SK-N-SH (cell line): ENCODE measurements around the gene ZIC3. TPM values are rescaled to one million over a fixed set of nuclear protein-coding genes. Genes with fewer than 3 reads are reported as not detected.

ENCODE experiments used
- CTCF ChIA-PET: fragments of 300-600, 350-600 bp; formaldehyde crosslinking; extraction: SDS; loops from one replicate; lab custom pipeline; 2021; lab: Yijun Ruan, JAX
- POLR2A ChIA-PET: fragments of 350-600 bp; sonication (Branson Sonifier 250); formaldehyde crosslinking; extraction: SDS; loops from one replicate; lab custom pipeline; 2020; ENCODE audit warnings: antibody characterized with exemption, inconsistent platforms; lab: Yijun Ruan, JAX
- DNase-seq: peaks from one replicate; pipeline ENCODE4 v3.0.0; 2012
- H2AFZ ChIP-seq: fragments of 200-600 bp; sonication (generic); 2 replicates; pipeline ENCODE4 v1.8.1; 2016; ENCODE audit warnings: antibody characterized with exemption, mild to moderate bottlenecking, low read depth
- H3F3A ChIP-seq: fragments of 200-600 bp; sonication (generic); replicated peaks from 2 replicates; pipeline ENCODE3; 2016; ENCODE audit warnings: antibody characterized with exemption, mild to moderate bottlenecking; ENCODE audit not compliant: insufficient read depth
- H3K27ac ChIP-seq, 2 experiments: fragments of 200-500 bp in 1 of 2; fragments of 200-600 bp in 1 of 2; sonication (Bioruptor generic) in 1 of 2; sonication (generic), shearing (Covaris generic) in 1 of 2; 2 replicates each; pipeline versions ENCODE4 v1.5.1 to v1.6.1; 2014 to 2016; ENCODE audit warnings: low read depth in 2 of 2, inconsistent platforms in 1 of 2, low read length in 1 of 2, mild to moderate bottlenecking in 1 of 2, mixed read lengths in 1 of 2
- H3K27me3 ChIP-seq: fragments of 200-600 bp; sonication (generic), shearing (Covaris generic); 2 replicates; pipeline ENCODE4 v1.6.1; 2016; ENCODE audit warnings: mixed run types; ENCODE audit not compliant: insufficient read depth
- H3K36me3 ChIP-seq, 2 experiments: fragments of 200-500 bp in 1 of 2; fragments of 200-600 bp in 1 of 2; sonication (Bioruptor generic) in 1 of 2; sonication (generic) in 1 of 2; replicated peaks in 1 of 2; 2 replicates each; pipeline versions ENCODE3 to v1.5.1; 2014 to 2016; ENCODE audit warnings: low read length in 1 of 2, mild to moderate bottlenecking in 1 of 2; ENCODE audit not compliant: insufficient read depth in 2 of 2, control insufficient read depth in 1 of 2
- H3K4me1 ChIP-seq, 2 experiments: fragments of 200-500 bp in 1 of 2; fragments of 200-600 bp in 1 of 2; sonication (Bioruptor generic) in 1 of 2; sonication (generic), shearing (Covaris generic) in 1 of 2; 2 replicates each; pipeline versions ENCODE4 v1.5.1 to v1.6.1; 2014 to 2016; ENCODE audit warnings: low read depth in 1 of 2, low read length in 1 of 2, mixed run types in 1 of 2; ENCODE audit not compliant: insufficient read depth in 2 of 2, control insufficient read depth in 1 of 2
- H3K4me2 ChIP-seq: fragments of 200-600 bp; sonication (generic), shearing (Covaris generic); 2 replicates; pipeline ENCODE4 v1.6.1; 2017; ENCODE audit warnings: mixed run types
- H3K4me3 ChIP-seq, 2 experiments: fragments of 200-500 bp in 1 of 2; fragments of 200-600 bp in 1 of 2; sonication (Bioruptor generic) in 1 of 2; sonication (generic), shearing (Covaris generic) in 1 of 2; 2 replicates each; pipeline versions ENCODE4 v1.5.1 to v1.8.1; 2014 to 2016; ENCODE audit warnings: low read depth in 2 of 2, inconsistent platforms in 1 of 2, low read length in 1 of 2, mild to moderate bottlenecking in 1 of 2, mixed read lengths in 1 of 2, moderate library complexity in 1 of 2
- H3K79me2 ChIP-seq: fragments of 200-600 bp; sonication (generic); 2 replicates; pipeline ENCODE4 v1.8.1; 2017; ENCODE audit warnings: mild to moderate bottlenecking; ENCODE audit not compliant: insufficient read depth
- H3K9ac ChIP-seq: fragments of 200-600 bp; sonication (generic); 2 replicates; pipeline ENCODE4 v1.6.1; 2017; ENCODE audit warnings: mixed run types
- H3K9me2 ChIP-seq: fragments of 200-600 bp; sonication (generic); 2 replicates; pipeline ENCODE4 v1.6.1; 2017; ENCODE audit warnings: mixed run types
- H3K9me3 ChIP-seq: fragments of 200-600 bp; sonication (generic); 2 replicates; pipeline ENCODE4 v1.6.1; 2017; ENCODE audit warnings: mixed run types, mild to moderate bottlenecking, moderate library complexity
- H4K20me1 ChIP-seq: fragments of 200-600 bp; sonication (generic); 2 replicates; pipeline ENCODE4 v1.6.1; 2017; ENCODE audit warnings: mild to moderate bottlenecking, mixed run types; ENCODE audit not compliant: insufficient read depth
- CTCF ChIP-seq: fragments of 200-600 bp; sonication (generic); IDR thresholded peaks from 2 replicates; pipeline ENCODE4 v1.6.1; 2017; ENCODE audit warnings: antibody characterized with exemption, mild to moderate bottlenecking, moderate library complexity
- ELF1 ChIP-seq: IDR thresholded peaks from 2 replicates; pipeline ENCODE4 v1.4.0; 2012
- GABPA ChIP-seq: IDR thresholded peaks from 2 replicates; pipeline ENCODE4 v1.4.0; 2012; ENCODE audit warnings: low read depth, mild to moderate bottlenecking
- IRF3 ChIP-seq: fragments of 150-350 bp; IDR thresholded peaks from 2 replicates; pipeline ENCODE4 v1.6.1; 2016; ENCODE audit warnings: mild to moderate bottlenecking, low read depth, low read length
- JUND ChIP-seq: IDR thresholded peaks from 2 replicates; pipeline ENCODE4 v1.4.0; 2012
- MAX ChIP-seq: IDR thresholded peaks from 2 replicates; pipeline ENCODE4 v1.4.0; 2012; ENCODE audit warnings: low read depth
- NRF1 ChIP-seq: IDR thresholded peaks from 2 replicates; pipeline ENCODE4 v1.6.1; 2012; ENCODE audit warnings: low read depth, mild to moderate bottlenecking, low read length
- RCOR1 ChIP-seq: fragments of 150-350 bp; IDR thresholded peaks from 2 replicates; pipeline ENCODE4 v1.6.1; 2017; ENCODE audit warnings: antibody characterized with exemption, low read length
- REST ChIP-seq: IDR thresholded peaks from 2 replicates; pipeline ENCODE4 v1.6.1; 2012; ENCODE audit warnings: mild to moderate bottlenecking, low read depth, low read length, moderate library complexity
- SIN3A ChIP-seq: IDR thresholded peaks from 2 replicates; pipeline ENCODE4 v1.6.1; 2012; ENCODE audit warnings: low read depth, mild to moderate bottlenecking, low read length, moderate library complexity, borderline replicate concordance
- TCF12 ChIP-seq: IDR thresholded peaks from 2 replicates; pipeline ENCODE4 v1.4.0; 2012
- WGBS: methylation state at CpG from one replicate; pipeline ENCODE4 v1.1.6; 2017; ENCODE audit warnings: low lambda C conversion rate; 5-methylcytosine and 5-hydroxymethylcytosine counted together
- polyA plus RNA-seq, 3 experiments: library from polyadenylated mRNA; depleted of rRNA; stranded (reverse); fragments of >200 nt; gene quantifications; 2 replicates each; pipeline ENCODE4 v1.2.3, GENCODE V29; 2012

Gene ZIC3
- polyA plus RNA-seq, 1 of the 3 experiments (the other 2 are of a cell fraction): not detected

- no peaks in the 10 kb centered on the region for H3K9me3 ChIP-seq
- H3K27ac ChIP-seq: no peak overlapping the region
- no peak overlapping the region for H3K9ac ChIP-seq
- DNase-seq: no peak
- no peaks in the 10 kb centered on the region for H3F3A ChIP-seq
- no peaks in the 10 kb centered on the region for H3K79me2 ChIP-seq
- TF ChIP-seq CTCF (no peak), MAX (no peak), RCOR1 (no peak), TCF12 (no peak), NRF1 (no peak), ELF1 (no peak), GABPA (no peak), REST (no peak)
- H3K4me3 ChIP-seq: no peak overlapping the region
- ChIA-PET CTCF (interaction anchor here (0.6 kb wide), 1 partner anchor 91 kb away, joined by 3 read pairs; no protein-coding TSS in a partner anchor), POLR2A (no interaction called here)
- H3K36me3 ChIP-seq: no peaks in the 10 kb centered on the region
- no peaks in the 10 kb centered on the region for H4K20me1 ChIP-seq
- H2AFZ ChIP-seq: no peak overlapping the region
- no peaks in the 10 kb centered on the region for H3K4me1 ChIP-seq
- WGBS: 34% methylated on average over 36 of the region's 36 CpGs
- no peaks in the 10 kb centered on the region for H3K9me2 ChIP-seq
- H3K27me3 ChIP-seq: peaks cover 46% of the 10 kb centered on the region
- H3K4me2 ChIP-seq: no peak overlapping the region
Measured at GRCh38 chrX:137567682-137568232, 1.8 kb downstream of the ZIC3 start.

GRCh38 chrX:137568741-137569469 lies 3.0 kb downstream of the ZIC3 start:
- H3K27me3 ChIP-seq: peaks cover 51% of the 10 kb centered on the region
- ChIA-PET POLR2A (no interaction called here), CTCF (no interaction called here)
- no peaks in the 10 kb centered on the region for H3K9me2 ChIP-seq
- H4K20me1 ChIP-seq: no peaks in the 10 kb centered on the region
- H3K4me2 ChIP-seq: no peak overlapping the region
- H3K36me3 ChIP-seq: no peaks in the 10 kb centered on the region
- H3K4me1 ChIP-seq: no peaks in the 10 kb centered on the region
- H3F3A ChIP-seq: no peaks in the 10 kb centered on the region
- TF ChIP-seq IRF3: no peak
- no peak for TF ChIP-seq JUND
- no peak for TF ChIP-seq NRF1
- no peak for TF ChIP-seq SIN3A
- no peaks in the 10 kb centered on the region for H3K79me2 ChIP-seq
- 22% methylated on average over 37 of the region's 53 CpGs for WGBS
- H3K27ac ChIP-seq: no peak overlapping the region
- no peak overlapping the region for H3K4me3 ChIP-seq
- no peak overlapping the region for H3K9ac ChIP-seq
- H2AFZ ChIP-seq: no peak overlapping the region
- no peak for DNase-seq
- no peaks in the 10 kb centered on the region for H3K9me3 ChIP-seq
